DND-41 (cell line): ENCODE measurements around the gene TRIM4.

ENCODE experiments used
- ATAC-seq: fragments of 200-7000 bp; cut with Tn5 transposase; 3 replicates; pipeline ENCODE4 v1.9.1; 2021; ENCODE audit warnings: low read depth; ENCODE audit not compliant: insufficient read depth
- DNase-seq: peaks from one replicate; pipeline ENCODE4 v3.0.0-alpha.2; 2020
- H2AFZ ChIP-seq: 2 replicates; pipeline ENCODE4 v1.6.0; 2012; ENCODE audit warnings: low read depth, low read length
- H3K27ac ChIP-seq: 2 replicates; pipeline ENCODE4 v1.5.1; 2012; ENCODE audit warnings: low read length, inconsistent platforms
- H3K27me3 ChIP-seq: fragments of 200-600 bp; sonication (generic); 2 replicates; pipeline ENCODE4 v1.6.0; 2012; ENCODE audit warnings: low read length, mild to moderate bottlenecking, inconsistent platforms; ENCODE audit not compliant: insufficient read depth, poor library complexity
- H3K36me3 ChIP-seq: 2 replicates; pipeline ENCODE4 v1.5.1; 2012; ENCODE audit warnings: low read length, inconsistent platforms; ENCODE audit not compliant: insufficient read depth
- H3K4me1 ChIP-seq: 2 replicates; pipeline ENCODE4 v1.5.1; 2012; ENCODE audit warnings: mild to moderate bottlenecking, low read length; ENCODE audit not compliant: insufficient read depth
- H3K4me2 ChIP-seq: 2 replicates; pipeline ENCODE4 v1.6.0; 2012; ENCODE audit warnings: mild to moderate bottlenecking, moderate library complexity, low read length, inconsistent platforms; ENCODE audit not compliant: insufficient read depth
- H3K4me3 ChIP-seq, 2 experiments: fragments of 200-600 bp in 1 of 2; shearing (Covaris generic) in 1 of 2; 2 replicates each; pipeline ENCODE4 v1.5.1; 2012 to 2016; ENCODE audit warnings: inconsistent platforms in 2 of 2, low read length in 2 of 2, mild to moderate bottlenecking in 2 of 2, low read depth in 1 of 2, moderate library complexity in 1 of 2
- H3K79me2 ChIP-seq: 2 replicates; pipeline ENCODE4 v1.6.0; 2012; ENCODE audit warnings: low read length, inconsistent platforms; ENCODE audit not compliant: insufficient read depth
- H3K9ac ChIP-seq: 2 replicates; pipeline ENCODE4 v1.6.0; 2012; ENCODE audit warnings: low read depth, mild to moderate bottlenecking, inconsistent platforms, low read length, moderate library complexity
- H3K9me3 ChIP-seq: 2 replicates; pipeline ENCODE4 v1.5.1; 2012; ENCODE audit warnings: low read length, moderate library complexity, mild to moderate bottlenecking, inconsistent platforms; ENCODE audit not compliant: insufficient read depth, severe bottlenecking
- H4K20me1 ChIP-seq: 2 replicates; pipeline ENCODE4 v1.6.0; 2012; ENCODE audit warnings: low read length; ENCODE audit not compliant: insufficient read depth
- CTCF ChIP-seq: IDR thresholded peaks from 2 replicates; pipeline ENCODE4 v1.5.1; 2012; ENCODE audit warnings: borderline replicate concordance, low read length, moderate library complexity, mild to moderate bottlenecking; ENCODE audit not compliant: poor library complexity, severe bottlenecking; ENCODE audit errors: extremely low read depth
- EZH2 ChIP-seq: IDR thresholded peaks from 3 replicates; pipeline ENCODE4 v1.6.1; 2012; ENCODE audit warnings: borderline replicate concordance, low read depth, mild to moderate bottlenecking, moderate library complexity, low read length, inconsistent platforms; ENCODE audit not compliant: severe bottlenecking

The TRIM4 gene

GRCh38 chr7:99928994-99929729, 9.8 kb upstream of the TRIM4 start, which contains the start of gene GJC3:
TSS of gene GJC3 (minus strand) at chr7:99929620. CDS start at chr7:99929620, 0 bp downstream.
- ATAC-seq (peak; percentile 94), DNase-seq (peak; percentile 55)
- Histone ChIP-seq H3K4me1 (peaks cover 10% of the 10 kb centered on the region), H4K20me1 (no peaks in the 10 kb centered on the region), H3K4me3 (0 out of 4 replicates have a peak within 1 kb of the TSS, but pooled peaks of 1 of the 2 experiments have one; percentile 10), H3K79me2 (no peaks in the 10 kb centered on the region), H3K9ac (no peak within 1 kb of the TSS), H3K9me3 (no peaks in the 10 kb centered on the region), H2AFZ (peak within 1 kb of the TSS; percentile 22), H3K36me3 (no peaks in the 10 kb centered on the region), H3K4me2 (peak within 1 kb of the TSS; percentile 47; the same call in 1 of the 2 replicates), H3K27ac (no peak within 1 kb of the TSS), H3K27me3 (peaks cover 25% of the 10 kb centered on the region)
- TF ChIP-seq CTCF (peak; percentile 45), EZH2 (no peak)

- no peak for TF ChIP-seq CTCF
- no peak for TF ChIP-seq EZH2
- Histone ChIP-seq H3K9me3 (no peaks in the 10 kb centered on the region), H3K4me1 (peaks cover 10% of the 10 kb centered on the region), H3K36me3 (no peaks in the 10 kb centered on the region), H3K27me3 (peaks cover 25% of the 10 kb centered on the region), H3K4me3 (no peak overlapping the region), H2AFZ (no peak overlapping the region), H3K79me2 (no peaks in the 10 kb centered on the region), H3K4me2 (no peak overlapping the region), H3K9ac (no peak overlapping the region), H4K20me1 (no peaks in the 10 kb centered on the region), H3K27ac (no peak overlapping the region)
- ATAC-seq (no peak), DNase-seq (no peak)
Observed at GRCh38 chr7:99928188-99928587, 8.9 kb upstream of the TRIM4 start.

GRCh38 chr7:99927536-99927935, 8.2 kb upstream of the TRIM4 start:
- H3K4me3 ChIP-seq, result no peak overlapping the region
- no peak overlapping the region for H3K9ac ChIP-seq
- no peak for TF ChIP-seq EZH2
- no peak for TF ChIP-seq CTCF
- no peaks in the 10 kb centered on the region for H4K20me1 ChIP-seq
- H3K79me2 ChIP-seq, result no peaks in the 10 kb centered on the region
- peaks cover 25% of the 10 kb centered on the region for H3K27me3 ChIP-seq
- no peaks in the 10 kb centered on the region for H3K36me3 ChIP-seq
- no peak overlapping the region for H3K4me2 ChIP-seq
- no peak overlapping the region for H2AFZ ChIP-seq
- DNase-seq, result no peak
- no peaks in the 10 kb centered on the region for H3K9me3 ChIP-seq
- H3K4me1 ChIP-seq, result peaks cover 10% of the 10 kb centered on the region
- H3K27ac ChIP-seq, result no peak overlapping the region
- no peak for ATAC-seq
